IMR-90 (cell line): Measurements from ENCODE around the gene ST6GAL2.

Experiments used
- BHLHE40 ChIP-seq: fragments of 150-350 bp; IDR thresholded peaks from 2 replicates; pipeline ENCODE4 v1.6.1; 2016; ENCODE audit warnings: mild to moderate bottlenecking, low read depth, low read length
- CEBPB ChIP-seq: IDR thresholded peaks from 2 replicates; pipeline ENCODE4 v1.6.1; 2012; ENCODE audit warnings: low read depth, low read length, improper control_type of control experiment
- ELK1 ChIP-seq: fragments of 150-350 bp; IDR thresholded peaks from 2 replicates; pipeline ENCODE4 v1.6.1; 2016; ENCODE audit warnings: low read depth, mild to moderate bottlenecking, low read length, moderate library complexity, borderline replicate concordance
- MXI1 ChIP-seq: IDR thresholded peaks from 2 replicates; pipeline ENCODE4 v1.6.1; 2012; ENCODE audit warnings: low read depth, mild to moderate bottlenecking, low read length, moderate library complexity, borderline replicate concordance
- POLR2A ChIP-seq: IDR thresholded peaks from 2 replicates; pipeline ENCODE4 v1.6.1; 2012; ENCODE audit warnings: mild to moderate bottlenecking, low read depth, low read length
- RCOR1 ChIP-seq: IDR thresholded peaks from 2 replicates; pipeline ENCODE4 v1.6.1; 2012; ENCODE audit warnings: mild to moderate bottlenecking, low read length, improper control_type of control experiment; ENCODE audit not compliant: insufficient replicate concordance
- RFX5 ChIP-seq: IDR thresholded peaks from 2 replicates; pipeline ENCODE4 v1.8.0; 2012; ENCODE audit warnings: low read depth, mild to moderate bottlenecking, low read length, moderate library complexity
- SMC3 ChIP-seq: fragments of 150-350 bp; IDR thresholded peaks from 2 replicates; pipeline ENCODE4 v1.6.1; 2016; ENCODE audit warnings: low read depth, mild to moderate bottlenecking, antibody characterized with exemption, low read length, moderate library complexity
- TF ChIP-seq, protein P1 (sequence below): conservative IDR thresholded peaks from 2 replicates; pipeline ENCODE4 v1.5.1; 2012; ENCODE audit warnings: mild to moderate bottlenecking, low read depth, low read length, improper control_type of control experiment

GRCh38 chr2:106849253-106849652 is 36.7 kb downstream of the ST6GAL2 start:
- TF ChIP-seq, protein P1, sequence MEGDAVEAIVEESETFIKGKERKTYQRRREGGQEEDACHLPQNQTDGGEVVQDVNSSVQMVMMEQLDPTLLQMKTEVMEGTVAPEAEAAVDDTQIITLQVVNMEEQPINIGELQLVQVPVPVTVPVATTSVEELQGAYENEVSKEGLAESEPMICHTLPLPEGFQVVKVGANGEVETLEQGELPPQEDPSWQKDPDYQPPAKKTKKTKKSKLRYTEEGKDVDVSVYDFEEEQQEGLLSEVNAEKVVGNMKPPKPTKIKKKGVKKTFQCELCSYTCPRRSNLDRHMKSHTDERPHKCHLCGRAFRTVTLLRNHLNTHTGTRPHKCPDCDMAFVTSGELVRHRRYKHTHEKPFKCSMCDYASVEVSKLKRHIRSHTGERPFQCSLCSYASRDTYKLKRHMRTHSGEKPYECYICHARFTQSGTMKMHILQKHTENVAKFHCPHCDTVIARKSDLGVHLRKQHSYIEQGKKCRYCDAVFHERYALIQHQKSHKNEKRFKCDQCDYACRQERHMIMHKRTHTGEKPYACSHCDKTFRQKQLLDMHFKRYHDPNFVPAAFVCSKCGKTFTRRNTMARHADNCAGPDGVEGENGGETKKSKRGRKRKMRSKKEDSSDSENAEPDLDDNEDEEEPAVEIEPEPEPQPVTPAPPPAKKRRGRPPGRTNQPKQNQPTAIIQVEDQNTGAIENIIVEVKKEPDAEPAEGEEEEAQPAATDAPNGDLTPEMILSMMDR: no peak
- no peak for TF ChIP-seq RCOR1
- no peak for TF ChIP-seq BHLHE40
- TF ChIP-seq POLR2A: no peak
- TF ChIP-seq MXI1: no peak
- TF ChIP-seq CEBPB: no peak
- no peak for TF ChIP-seq SMC3
- no peak for TF ChIP-seq ELK1
- TF ChIP-seq RFX5: no peak
